Adrenal gland (tissue), 12 donors: ENCODE results near the gene SGPL1. TPM values are rescaled to one million over a fixed set of nuclear protein-coding genes. Genes with fewer than 3 reads are reported as not detected.

ENCODE experiments used
- DNase-seq, 7 donors: peaks; one replicate each; pipeline ENCODE4 v3.0.0-alpha.2; 2019 to 2020
- H3K27ac ChIP-seq, 5 donors: fragments of 200-600 bp; sonication (generic) in 4 of 5; 1 replicate in 3 of 5; 2 replicates in 2 of 5; pipeline versions ENCODE4 v1.5.1 to v1.8.0; 2016 to 2020; ENCODE audit warnings: mild to moderate bottlenecking in 1 of 5
- H3K27me3 ChIP-seq: fragments of 200-600 bp; 2 replicates; pipeline ENCODE4 v1.8.0; 2021
- H3K36me3 ChIP-seq, 2 donors: fragments of 200-600 bp; replicated peaks in 1 of 2; 1 replicate in 1 of 2; 2 replicates in 1 of 2; pipeline versions ENCODE4 v1.5.1 to v1.8.0; 2018 to 2022
- H3K4me1 ChIP-seq, 2 donors: fragments of 200-600 bp; replicated peaks in 1 of 2; 1 replicate in 1 of 2; 2 replicates in 1 of 2; pipeline versions ENCODE4 v1.5.1 to v1.8.0; 2018 to 2021
- H3K4me3 ChIP-seq, 4 donors: fragments of 200-600 bp; sonication (generic) in 3 of 4; one replicate each; pipeline ENCODE4 v1.5.1; 2016 to 2018
- H3K9me3 ChIP-seq, 3 donors: fragments of 200-600 bp; sonication (generic) in 1 of 3; replicated peaks in 1 of 3; 1 replicate in 2 of 3; 2 replicates in 1 of 3; pipeline versions ENCODE4 v1.5.1 to v1.8.0; 2016 to 2021
- POLR2A ChIP-seq, 2 donors: fragments of 450-650 bp; IDR thresholded peaks; one replicate each; pipeline ENCODE4 v1.6.1; 2017; ENCODE audit warnings: antibody characterized with exemption in 2 of 2, mild to moderate bottlenecking in 2 of 2, moderate library complexity in 1 of 2
- WGBS, 4 donors: extraction: QIAGEN DNeasy Blood & Tissue Kit in 2 of 4; methylation state at CpG; one replicate each; pipeline versions ENCODE4 v1.1.5 to v1.1.7; 2013 to 2017; 5-methylcytosine and 5-hydroxymethylcytosine counted together
- intact Hi-C, 2 donors: fragments of 100-400 bp; cut with DNase I; formaldehyde crosslinking; loops; one replicate each; pipeline versions ENCODE4 v1.14.1 to v1.15.0; 2022 to 2023
- polyA plus RNA-seq, 3 donors: library from polyadenylated mRNA; stranded (reverse); fragments of 200-250 nt in 2 of 3; fragments of 350-450 nt in 1 of 3; fragmentation: Illumina TruSeq in 1 of 3; extraction: RNeasy Lipid Tissue Mini Kit (QIAGEN cat#74804) in 1 of 3; gene quantifications; one replicate each; pipeline ENCODE4 v1.2.3, GENCODE V29; 2013 to 2014
- total RNA-seq, 9 donors: library from RNA; depleted of rRNA in 4 of 9; stranded (reverse); fragments of >200 nt in 4 of 9; fragments of 120-200 nt in 1 of 9; fragmentation: NEBNext Ultra II Directional in 1 of 9; extraction: Animal tissue kit (Norgen Biotek cat#: 25700) in 1 of 9; gene quantifications; one replicate each; pipeline versions ENCODE4 v1.1.0 to v1.2.4, GENCODE V29; 2013 to 2023
- TF ChIP-seq, protein P1 (sequence below), 6 experiments: fragments of 450-650 bp in 4 of 6; fragments of 200-600 bp in 2 of 6; sonication (generic) in 1 of 6; IDR thresholded peaks; 1 replicate in 5 of 6; 2 replicates in 1 of 6; pipeline versions ENCODE4 v1.5.1 to v1.8.0; 2016 to 2021; ENCODE audit warnings: antibody characterized with exemption in 6 of 6, mild to moderate bottlenecking in 2 of 6, moderate library complexity in 1 of 6
- donor health status: healthy with polysubstance abuse.
- donor health status: Bipolar disorder and iron deficiency.
- donor health status: DM: yes; HTN: yes; CAD: no.
- donor health status: DM: no; HTN: no; CAD: no.
- donor health status: DM: no; HTN: no; CAD: no.
- donor health status: DM: yes; HTN: yes; CAD: no.

The SGPL1 gene
- total and polyA plus RNA-seq, 12 donors = 8.7 to 47.9 (median 33.2) TPM

DNA sequence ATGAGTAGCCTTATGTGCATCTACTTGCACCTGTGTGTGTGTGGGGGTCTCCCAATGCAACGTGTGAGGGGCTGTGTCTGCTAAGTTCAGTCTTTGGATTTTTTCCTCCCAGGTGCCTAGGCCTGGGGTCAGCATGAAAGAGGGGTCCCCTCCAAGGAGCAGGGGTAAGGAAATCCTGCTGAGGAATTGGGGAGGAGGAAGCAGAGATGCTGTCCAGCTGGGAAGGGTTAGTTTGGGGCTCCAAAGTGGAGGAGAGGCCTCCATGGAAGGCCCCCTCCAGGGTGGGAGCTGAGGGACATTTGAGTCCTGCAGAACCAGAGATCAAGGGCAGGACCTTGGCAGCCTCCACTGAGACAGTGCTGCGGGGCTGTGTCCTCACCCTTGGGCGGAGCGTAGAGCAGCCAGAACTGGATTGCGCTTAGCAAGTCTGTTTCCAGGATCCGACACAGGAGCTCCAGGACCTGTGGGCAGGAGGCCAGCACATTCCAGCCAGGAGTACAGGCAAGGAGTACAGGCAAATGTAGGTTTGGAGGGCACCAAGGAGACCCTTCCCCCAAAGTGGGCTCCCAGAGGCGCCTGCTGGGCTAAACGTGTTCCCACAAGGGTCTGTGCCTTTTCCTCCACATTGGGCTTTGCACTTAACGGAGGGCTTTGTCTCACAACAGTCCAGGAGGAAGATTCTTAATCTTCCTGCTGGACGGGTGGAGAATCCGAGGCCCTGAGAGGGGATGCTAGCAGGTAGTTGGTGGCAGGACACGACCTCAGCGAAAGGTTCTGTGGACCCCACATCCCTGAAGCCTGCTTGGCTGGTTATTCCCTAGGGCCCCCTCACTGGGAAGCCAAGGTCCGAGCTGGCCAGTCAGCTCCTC lies 40.7 kb upstream of the SGPL1 start:
- Histone ChIP-seq H3K27ac (no peak overlapping the region), H3K36me3 (no peaks in the 10 kb centered on the region), H3K4me1 (no peaks in the 10 kb centered on the region), H3K27me3 (no peaks in the 10 kb centered on the region), H3K9me3 (no peaks in the 10 kb centered on the region), H3K4me3 (no peak overlapping the region)
- intact Hi-C loops = no loop called here
- 71 to 93% (median 80%) methylated on average over 9 to 14 of the region's 14 CpGs for WGBS, 4 donors
- DNase-seq = peak in 1 of 7 donors; percentile 36
- TF ChIP-seq, protein P1, sequence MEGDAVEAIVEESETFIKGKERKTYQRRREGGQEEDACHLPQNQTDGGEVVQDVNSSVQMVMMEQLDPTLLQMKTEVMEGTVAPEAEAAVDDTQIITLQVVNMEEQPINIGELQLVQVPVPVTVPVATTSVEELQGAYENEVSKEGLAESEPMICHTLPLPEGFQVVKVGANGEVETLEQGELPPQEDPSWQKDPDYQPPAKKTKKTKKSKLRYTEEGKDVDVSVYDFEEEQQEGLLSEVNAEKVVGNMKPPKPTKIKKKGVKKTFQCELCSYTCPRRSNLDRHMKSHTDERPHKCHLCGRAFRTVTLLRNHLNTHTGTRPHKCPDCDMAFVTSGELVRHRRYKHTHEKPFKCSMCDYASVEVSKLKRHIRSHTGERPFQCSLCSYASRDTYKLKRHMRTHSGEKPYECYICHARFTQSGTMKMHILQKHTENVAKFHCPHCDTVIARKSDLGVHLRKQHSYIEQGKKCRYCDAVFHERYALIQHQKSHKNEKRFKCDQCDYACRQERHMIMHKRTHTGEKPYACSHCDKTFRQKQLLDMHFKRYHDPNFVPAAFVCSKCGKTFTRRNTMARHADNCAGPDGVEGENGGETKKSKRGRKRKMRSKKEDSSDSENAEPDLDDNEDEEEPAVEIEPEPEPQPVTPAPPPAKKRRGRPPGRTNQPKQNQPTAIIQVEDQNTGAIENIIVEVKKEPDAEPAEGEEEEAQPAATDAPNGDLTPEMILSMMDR (IDR thresholded peaks at IDR 0.05) = no peak
- no peak for TF ChIP-seq POLR2A (IDR thresholded peaks at IDR 0.05)

DNA sequence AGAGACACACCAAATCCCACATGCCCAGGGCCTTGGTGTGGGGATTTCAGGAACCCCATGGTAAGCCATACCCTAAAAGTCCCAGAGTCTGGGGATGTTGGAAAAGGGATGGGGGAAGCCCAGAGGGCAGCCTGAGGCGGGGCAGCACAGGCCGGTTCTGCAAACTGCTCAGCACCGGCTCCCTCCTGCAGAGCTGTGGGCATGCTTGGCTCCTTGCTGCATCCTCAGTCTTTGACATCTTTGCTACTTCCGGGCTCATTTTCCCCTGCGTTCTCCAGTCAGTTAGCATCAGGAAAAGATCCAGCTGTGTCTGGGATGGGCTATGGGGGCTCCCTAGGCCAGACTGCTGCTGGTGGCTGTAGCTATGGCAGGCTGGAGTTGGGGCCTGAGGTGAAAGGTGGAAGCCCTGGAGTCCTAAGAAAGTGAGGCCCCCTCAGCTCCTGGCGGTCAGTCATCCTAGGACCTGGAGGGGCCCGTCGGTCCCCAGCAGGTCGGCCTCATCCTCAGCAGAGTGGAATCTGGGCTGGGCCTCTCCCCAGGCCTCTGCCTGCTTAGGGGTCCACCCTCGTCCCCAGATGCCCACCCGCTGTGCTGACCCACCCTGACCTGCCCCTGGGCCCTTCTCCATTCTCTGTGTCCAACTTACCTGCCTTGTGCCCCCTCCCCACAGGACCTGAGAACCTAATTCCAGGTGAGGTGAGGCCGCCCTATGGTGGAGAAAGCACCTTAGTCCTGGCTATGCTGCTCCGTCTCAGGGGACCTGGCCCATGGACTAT lies 39.9 kb upstream of the SGPL1 start:
- WGBS, 4 donors = 81 to 92% (median 92%) methylated on average over 5 to 13 of the region's 13 CpGs

DNA sequence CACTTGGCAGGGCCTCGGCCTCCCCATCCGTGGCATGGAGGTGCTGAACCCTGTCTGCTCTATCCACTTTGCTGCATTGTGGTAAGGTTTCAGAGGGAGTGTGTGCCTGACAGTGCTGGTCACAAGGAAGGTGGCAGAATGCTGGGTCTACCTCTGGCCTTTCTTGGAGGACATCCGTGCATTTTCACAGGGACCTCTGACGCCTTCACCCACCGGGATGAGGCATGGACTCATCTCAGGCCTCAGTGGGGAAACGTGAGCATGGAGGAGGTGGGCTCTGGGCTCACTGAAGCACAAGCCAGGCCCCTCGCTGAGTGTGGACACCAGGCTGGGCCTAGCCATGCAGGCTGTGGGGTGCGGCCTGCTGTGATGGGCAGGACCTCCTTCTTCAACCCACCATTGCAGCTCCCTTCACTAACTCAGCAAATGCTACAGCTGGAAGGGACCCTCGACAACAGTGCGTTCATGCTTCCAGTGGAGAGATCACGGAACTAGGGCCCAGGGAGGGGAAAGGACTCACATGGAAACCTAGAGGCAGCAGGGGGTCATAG lies 39.2 kb upstream of the SGPL1 start:
- H3K36me3 ChIP-seq = no peaks in the 10 kb centered on the region
- WGBS, 4 donors = 81 to 92% (median 89%) methylated on average over 7 to 11 of the region's 11 CpGs
- H3K9me3 ChIP-seq = no peaks in the 10 kb centered on the region
- H3K27ac ChIP-seq = no peak overlapping the region
- H3K4me3 ChIP-seq = no peak overlapping the region
- TF ChIP-seq, protein P1 (IDR thresholded peaks at IDR 0.05) = no peak
- no peak for TF ChIP-seq POLR2A (IDR thresholded peaks at IDR 0.05)
- DNase-seq = peak in 1 of 7 donors; percentile 18
- no peaks in the 10 kb centered on the region for H3K27me3 ChIP-seq
- H3K4me1 ChIP-seq = no peaks in the 10 kb centered on the region
- intact Hi-C loops = no loop called here

More for the DNA sequence above, 39.9 kb upstream of the SGPL1 start:
- no peak overlapping the region for H3K4me3 ChIP-seq
- H3K27ac ChIP-seq = no peak overlapping the region
- H3K36me3 ChIP-seq = no peaks in the 10 kb centered on the region
- H3K27me3 ChIP-seq = no peaks in the 10 kb centered on the region
- intact Hi-C loops = no loop called here
- H3K9me3 ChIP-seq = no peaks in the 10 kb centered on the region
- TF ChIP-seq, protein P1 (IDR thresholded peaks at IDR 0.05) = no peak
- no peak for TF ChIP-seq POLR2A (IDR thresholded peaks at IDR 0.05)
- DNase-seq = peak in 1 of 7 donors; percentile 17
- no peaks in the 10 kb centered on the region for H3K4me1 ChIP-seq
